Mammary epithelial cell (primary cell): ENCODE results near the gene RTP5.

Experiments
- EZH2 ChIP-seq: IDR thresholded peaks from 2 replicates; pipeline ENCODE4 v1.6.1; 2012; ENCODE audit warnings: low read length, inconsistent platforms, borderline replicate concordance
- TF ChIP-seq, protein P1 (sequence below), 2 donors: IDR thresholded peaks in 1 of 2; conservative IDR thresholded peaks in 1 of 2; 2 replicates each; pipeline ENCODE4 v1.5.1; 2011 to 2012; ENCODE audit warnings: inconsistent platforms in 2 of 2, low read length in 2 of 2, mild to moderate bottlenecking in 2 of 2, control low read depth in 1 of 2, low read depth in 1 of 2; ENCODE audit not compliant: insufficient read depth in 1 of 2; ENCODE audit errors: extremely low read depth in 1 of 2

DNA sequence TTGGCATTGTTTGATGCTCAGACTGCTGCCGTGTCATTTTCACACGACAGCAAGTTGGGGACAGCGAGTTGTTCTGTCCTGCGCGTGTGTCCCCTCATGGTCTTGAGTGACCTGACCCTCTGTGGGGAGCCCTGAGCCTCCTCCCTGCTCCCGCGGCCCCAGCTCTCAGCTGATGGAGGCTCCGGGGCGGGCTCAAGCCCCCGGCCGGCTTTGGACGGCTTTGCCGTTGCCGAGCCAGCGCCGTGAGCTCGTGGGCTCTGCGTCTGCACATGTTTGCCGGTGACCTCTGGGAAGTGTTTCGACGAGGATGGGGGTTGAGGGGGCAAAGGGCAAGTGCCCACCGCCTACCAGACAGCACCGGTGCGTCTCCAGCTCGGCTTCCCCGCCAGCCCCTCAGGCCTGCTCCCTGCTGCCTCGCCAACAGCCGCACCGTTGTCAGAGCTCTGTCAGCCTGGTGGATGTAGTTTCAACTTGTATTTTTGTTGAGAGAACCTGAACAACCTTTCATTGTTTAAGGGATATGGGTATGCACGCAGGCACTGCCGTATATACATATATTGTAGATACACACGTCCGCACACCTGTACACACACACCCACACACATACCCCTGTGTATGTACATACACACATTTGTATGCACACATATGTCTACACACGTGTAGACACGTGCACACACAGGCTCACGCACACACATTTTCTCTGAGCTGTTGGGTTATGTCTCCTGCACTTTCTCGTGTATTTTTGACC is 24.5 kb upstream of the RTP5 start:
- TF ChIP-seq, protein P1, sequence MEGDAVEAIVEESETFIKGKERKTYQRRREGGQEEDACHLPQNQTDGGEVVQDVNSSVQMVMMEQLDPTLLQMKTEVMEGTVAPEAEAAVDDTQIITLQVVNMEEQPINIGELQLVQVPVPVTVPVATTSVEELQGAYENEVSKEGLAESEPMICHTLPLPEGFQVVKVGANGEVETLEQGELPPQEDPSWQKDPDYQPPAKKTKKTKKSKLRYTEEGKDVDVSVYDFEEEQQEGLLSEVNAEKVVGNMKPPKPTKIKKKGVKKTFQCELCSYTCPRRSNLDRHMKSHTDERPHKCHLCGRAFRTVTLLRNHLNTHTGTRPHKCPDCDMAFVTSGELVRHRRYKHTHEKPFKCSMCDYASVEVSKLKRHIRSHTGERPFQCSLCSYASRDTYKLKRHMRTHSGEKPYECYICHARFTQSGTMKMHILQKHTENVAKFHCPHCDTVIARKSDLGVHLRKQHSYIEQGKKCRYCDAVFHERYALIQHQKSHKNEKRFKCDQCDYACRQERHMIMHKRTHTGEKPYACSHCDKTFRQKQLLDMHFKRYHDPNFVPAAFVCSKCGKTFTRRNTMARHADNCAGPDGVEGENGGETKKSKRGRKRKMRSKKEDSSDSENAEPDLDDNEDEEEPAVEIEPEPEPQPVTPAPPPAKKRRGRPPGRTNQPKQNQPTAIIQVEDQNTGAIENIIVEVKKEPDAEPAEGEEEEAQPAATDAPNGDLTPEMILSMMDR (conservative IDR thresholded peaks at IDR 0.05 in 1 of 2, IDR thresholded peaks at IDR 0.05 in 1 of 2; ENCODE audit: extremely low read depth in 1 of 2, insufficient read depth in 1 of 2, low read depth in 1 of 2, low read length in 2 of 2) = no peak
- TF ChIP-seq EZH2 = no peak
